Endothelial cell of umbilical vein (primary cell): ENCODE results near the gene RASL12. TPM values are rescaled to one million over a fixed set of nuclear protein-coding genes. Genes with fewer than 3 reads are reported as not detected.

ENCODE experiments used
- BruUV-seq: library from RNA; stranded (reverse); fragments of 400-500 nt; replicated peaks from 2 replicates; lab custom pipeline; 2021; lab: Mats Ljungman, UMichigan
- CTCF ChIA-PET: fragments of 300-600, 350-600 bp; sonication (Branson Sonifier 250); formaldehyde crosslinking; loops from one replicate; lab custom pipeline; 2021; ENCODE audit warnings: antibody characterized with exemption, inconsistent platforms; lab: Charles Lee
- POLR2A ChIA-PET: fragments of 300-600, 350-600 bp; sonication (Branson Sonifier 250); formaldehyde crosslinking; loops from one replicate; lab custom pipeline; 2021; ENCODE audit warnings: antibody characterized with exemption, inconsistent platforms; lab: Charles Lee
- DNase-seq: peaks from one replicate; pipeline ENCODE4 v3.0.0-alpha.2; 2011; ENCODE audit warnings: low read depth, low spot score
- FAIRE-seq: peaks from 2 replicates; lab custom pipeline; 2011; peaks lifted over from hg19 to GRCh38; lab: Jason Lieb, UNC
- H2AFZ ChIP-seq: 2 replicates; pipeline ENCODE4 v1.6.0; 2012; ENCODE audit warnings: low read depth, low read length, control low read depth, inconsistent platforms
- H3K27ac ChIP-seq: 2 replicates; pipeline ENCODE4 v1.5.1; 2011; ENCODE audit warnings: low read depth, mild to moderate bottlenecking, control low read depth, low read length, moderate library complexity; ENCODE audit not compliant: insufficient read depth
- H3K27me3 ChIP-seq, 2 experiments: 2 replicates each; pipeline versions ENCODE4 v1.6.0 to v1.6.1; 2011; ENCODE audit warnings: low read length in 2 of 2, mixed read lengths in 1 of 2; ENCODE audit not compliant: control insufficient read depth in 2 of 2, insufficient read depth in 2 of 2
- H3K36me3 ChIP-seq, 2 experiments: 2 replicates in 1 of 2; 3 replicates in 1 of 2; pipeline ENCODE4 v1.5.1; 2011; ENCODE audit warnings: low read length in 2 of 2, mild to moderate bottlenecking in 1 of 2, moderate library complexity in 1 of 2; ENCODE audit not compliant: control insufficient read depth in 2 of 2, insufficient read depth in 2 of 2; ENCODE audit errors: extremely low read depth in 1 of 2
- H3K4me1 ChIP-seq: 3 replicates; pipeline ENCODE4 v1.5.1; 2011; ENCODE audit warnings: mild to moderate bottlenecking, low read length; ENCODE audit not compliant: control insufficient read depth, insufficient read depth; ENCODE audit errors: extremely low read depth
- H3K4me2 ChIP-seq: 2 replicates; pipeline ENCODE4 v1.6.1; 2011; ENCODE audit warnings: low read length, control low read depth, mixed read lengths; ENCODE audit not compliant: insufficient read depth
- H3K4me3 ChIP-seq, 3 experiments: fragments of 200-600 bp in 1 of 3; sonication (generic), shearing (Covaris generic) in 1 of 3; replicated peaks in 1 of 3; 2 replicates each; pipeline ENCODE4 v1.5.1; 2011 to 2016; ENCODE audit warnings: control low read depth in 3 of 3, low read length in 3 of 3, mild to moderate bottlenecking in 2 of 3, inconsistent platforms in 1 of 3, low read depth in 1 of 3, moderate library complexity in 1 of 3; ENCODE audit not compliant: insufficient read depth in 1 of 3
- H3K79me2 ChIP-seq: 2 replicates; pipeline ENCODE4 v1.6.0; 2012; ENCODE audit warnings: low read length, inconsistent platforms; ENCODE audit not compliant: control insufficient read depth, insufficient read depth
- H3K9ac ChIP-seq: replicated peaks from 2 replicates; pipeline ENCODE3; 2011; ENCODE audit warnings: low read length, control low read depth; ENCODE audit not compliant: insufficient read depth; ENCODE audit errors: extremely low read depth
- H3K9me1 ChIP-seq: replicated peaks from 3 replicates; pipeline ENCODE4 v1.6.0; 2011; ENCODE audit warnings: mild to moderate bottlenecking, low read length; ENCODE audit not compliant: control insufficient read depth, insufficient read depth; ENCODE audit errors: extremely low read depth
- H3K9me3 ChIP-seq: replicated peaks from 2 replicates; pipeline ENCODE4 v1.5.1; 2012; ENCODE audit warnings: low read length, inconsistent platforms; ENCODE audit not compliant: control insufficient read depth, insufficient read depth
- H4K20me1 ChIP-seq: replicated peaks from 2 replicates; pipeline ENCODE3; 2011; ENCODE audit warnings: mild to moderate bottlenecking, low read length; ENCODE audit not compliant: control insufficient read depth, insufficient read depth; ENCODE audit errors: extremely low read depth
- CTCF ChIP-seq, 2 donors: IDR thresholded peaks; 1 replicate in 1 of 2; 2 replicates in 1 of 2; pipeline ENCODE4 v1.5.1; 2011; ENCODE audit warnings: low read length in 2 of 2, mild to moderate bottlenecking in 2 of 2, moderate library complexity in 2 of 2, control low read depth in 1 of 2, inconsistent platforms in 1 of 2, low read depth in 1 of 2; ENCODE audit not compliant: insufficient read depth in 1 of 2; ENCODE audit errors: extremely low read depth in 1 of 2
- EZH2 ChIP-seq: IDR thresholded peaks from 2 replicates; pipeline ENCODE4 v1.6.1; 2012; ENCODE audit warnings: borderline replicate concordance, low read depth, mild to moderate bottlenecking, moderate library complexity, low read length, inconsistent platforms; ENCODE audit not compliant: severe bottlenecking
- FOS ChIP-seq: IDR thresholded peaks from 2 replicates; pipeline ENCODE4 v1.6.1; 2011; ENCODE audit warnings: mild to moderate bottlenecking, low read length, moderate library complexity, borderline replicate concordance; ENCODE audit not compliant: insufficient read depth
- GATA2 ChIP-seq: IDR thresholded peaks from 2 replicates; pipeline ENCODE4 v1.7.0; 2011; ENCODE audit warnings: low read depth, mild to moderate bottlenecking, moderate library complexity, mixed read lengths, low read length; ENCODE audit not compliant: insufficient read length, insufficient read depth
- JUN ChIP-seq: IDR thresholded peaks from 2 replicates; pipeline ENCODE4 v1.6.1; 2011; ENCODE audit warnings: borderline replicate concordance, low read depth; ENCODE audit not compliant: insufficient read length, insufficient read depth
- MAX ChIP-seq: IDR thresholded peaks from 2 replicates; pipeline ENCODE4 v1.6.1; 2011; ENCODE audit not compliant: insufficient read depth, insufficient read length
- MYC ChIP-seq: IDR thresholded peaks from one replicate; pipeline ENCODE4 v1.6.1; 2011; ENCODE audit warnings: mild to moderate bottlenecking, low read depth, low read length
- POLR2A ChIP-seq: IDR thresholded peaks from 2 replicates; pipeline ENCODE4 v1.6.1; 2012; ENCODE audit warnings: low read depth, mild to moderate bottlenecking, control low read depth, low read length
- POLR2AphosphoS5 ChIP-seq: IDR thresholded peaks from 2 replicates; pipeline ENCODE4 v1.6.1; 2012; ENCODE audit warnings: low read depth, mild to moderate bottlenecking, control low read depth, low read length, moderate library complexity; ENCODE audit not compliant: insufficient read depth
- dilution Hi-C: fragments of 300-500 bp; cut with MboI; formaldehyde crosslinking; loops from one replicate; pipeline ENCODE4 v1.15.0; 2019; ENCODE audit warnings: low sequenced_read_pairs; ENCODE audit not compliant: extremely low pct_ligation_motif_present
- intact Hi-C: fragments of 100-400 bp; cut with micrococcal nuclease; formaldehyde crosslinking; loops from one replicate; pipeline ENCODE4 v1.10.0; 2022
- polyA plus RNA-seq, 4 experiments: library from polyadenylated mRNA; depleted of rRNA in 3 of 4; stranded (reverse) in 3 of 4; unstranded in 1 of 4; fragments of >200 nt; gene quantifications; 2 replicates each; pipeline versions ENCODE4 v1.2.1 to v1.2.3, GENCODE V29; 2011 to 2012; ENCODE audit warnings: missing spikeins in 1 of 4
- total RNA-seq: library from RNA; stranded (reverse); gene quantifications from 2 replicates; pipeline ENCODE4 v1.2.3, GENCODE V29; 2021

Gene RASL12
- total and polyA plus RNA-seq, 2 donors (not counting 3 experiments of a cell fraction or from before 2014, with no cell fraction given) = not detected

- no peaks in the 10 kb centered on the region for H3K36me3 ChIP-seq
- dilution Hi-C loops (no loop called here), intact Hi-C loops (no loop called here)
- H3K4me3 ChIP-seq = no peak overlapping the region
- ChIA-PET CTCF (interaction anchor here (1.0 to 8.8 kb wide), 9 partner anchors 11 to 51 kb away, joined by 3 to 64 read pairs (median 5); no protein-coding TSS in a partner anchor), POLR2A (no interaction called here)
- H3K9ac ChIP-seq = no peak overlapping the region
- no peak overlapping the region for H3K4me2 ChIP-seq
- FAIRE-seq (no peak), DNase-seq (no peak)
- no peaks in the 10 kb centered on the region for H3K79me2 ChIP-seq
- no peak overlapping the region for H3K27ac ChIP-seq
- no peaks in the 10 kb centered on the region for H3K9me1 ChIP-seq
- peaks cover 31 to 33% of the 10 kb centered on the region in 2 experiments for H3K27me3 ChIP-seq
- no peak overlapping the region for H2AFZ ChIP-seq
- no peaks in the 10 kb centered on the region for H4K20me1 ChIP-seq
- H3K4me1 ChIP-seq = no peaks in the 10 kb centered on the region
- TF ChIP-seq GATA2 (no peak), EZH2 (peak; percentile 31)
- H3K9me3 ChIP-seq = no peaks in the 10 kb centered on the region
- no TSS peak for BruUV-seq
Measured at GRCh38 chr15:65084500-65085206, 16.9 kb upstream of the RASL12 start.

GRCh38 chr15:65083262-65083701, 15.5 kb upstream of the RASL12 start:
- FAIRE-seq = no peak
- ChIA-PET POLR2A (no interaction called here), CTCF (interaction anchor here (1.1 to 8.8 kb wide), 11 partner anchors 9 to 128 kb away, joined by 3 to 64 read pairs (median 5); no protein-coding TSS in a partner anchor)
- H3K27ac ChIP-seq = no peak overlapping the region
- intact Hi-C loops = no loop called here
- no peak overlapping the region for H2AFZ ChIP-seq
- no peak overlapping the region for H3K4me2 ChIP-seq
- no peak overlapping the region for H3K9ac ChIP-seq
- H3K4me1 ChIP-seq = no peaks in the 10 kb centered on the region
- DNase-seq = no peak
- BruUV-seq = no TSS peak
- no peaks in the 10 kb centered on the region for H3K9me1 ChIP-seq
- peaks cover 38 to 44% of the 10 kb centered on the region in 2 experiments for H3K27me3 ChIP-seq
- dilution Hi-C loops = no loop called here
- TF ChIP-seq MAX (no peak), POLR2A (no peak), JUN (no peak), FOS (no peak), CTCF (IDR thresholded peaks at IDR 0.05; ENCODE audit: extremely low read depth in 1 of 2, insufficient read depth in 1 of 2, low read depth in 1 of 2, low read length in 2 of 2) (no peak), EZH2 (no peak), GATA2 (no peak), POLR2AphosphoS5 (no peak), MYC (no peak)
- H3K36me3 ChIP-seq = no peaks in the 10 kb centered on the region
- no peak overlapping the region for H3K4me3 ChIP-seq
- no peaks in the 10 kb centered on the region for H4K20me1 ChIP-seq
- no peaks in the 10 kb centered on the region for H3K79me2 ChIP-seq
- H3K9me3 ChIP-seq = no peaks in the 10 kb centered on the region
